A204.1 (cell line): ENCODE data around the gene C1orf226.

Experiments used
- FAIRE-seq: peaks from 2 replicates; lab custom pipeline; 2012; peaks lifted over from hg19 to GRCh38; lab: Jason Lieb, UNC

The C1orf226 gene

GRCh38 chr1:162385702-162386101 is 4.2 kb downstream of the C1orf226 start:
- no peak for FAIRE-seq

- FAIRE-seq: no peak
Measured at GRCh38 chr1:162386292-162387225, 5.0 kb downstream of the C1orf226 start.

GRCh38 chr1:162387226-162388082 is 5.9 kb downstream of the C1orf226 start:
- FAIRE-seq: no peak

- FAIRE-seq: no peak
Measured at GRCh38 chr1:162388083-162388594, 6.6 kb downstream of the C1orf226 start.

- no peak for FAIRE-seq
Measured at GRCh38 chr1:162388615-162389014, 7.1 kb downstream of the C1orf226 start.

GRCh38 chr1:162389021-162389818 is 7.7 kb downstream of the C1orf226 start:
- FAIRE-seq: no peak

- no peak for FAIRE-seq
Measured at GRCh38 chr1:162389971-162390370, 8.4 kb downstream of the C1orf226 start.

- FAIRE-seq: no peak
Measured at GRCh38 chr1:162390396-162391185, 9.1 kb downstream of the C1orf226 start.

- peak; percentile 89 for FAIRE-seq
Measured at GRCh38 chr1:162391790-162392563, 10.4 kb downstream of the C1orf226 start.

- no peak for FAIRE-seq
Measured at GRCh38 chr1:162396201-162396906, 14.8 kb downstream of the C1orf226 start.

GRCh38 chr1:162397039-162397448 is 15.5 kb downstream of the C1orf226 start:
- FAIRE-seq: no peak

- FAIRE-seq: no peak
Measured at GRCh38 chr1:162397943-162398560, 16.5 kb downstream of the C1orf226 start.

GRCh38 chr1:162398999-162399580 is 17.6 kb downstream of the C1orf226 start:
- no peak for FAIRE-seq

GRCh38 chr1:162400790-162401355 is 19.3 kb downstream of the C1orf226 start:
- FAIRE-seq: no peak

- FAIRE-seq: no peak
Measured at GRCh38 chr1:162404550-162405160, 23.1 kb downstream of the C1orf226 start.

GRCh38 chr1:162405800-162406199 is 24.3 kb downstream of the C1orf226 start:
- no peak for FAIRE-seq

- no peak for FAIRE-seq
Measured at GRCh38 chr1:162406811-162407210, 25.3 kb downstream of the C1orf226 start.

- no peak for FAIRE-seq
Measured at GRCh38 chr1:162407539-162407938, 26.0 kb downstream of the C1orf226 start.
